NK-92 (cell line): ENCODE data around the gene PEAK3.

Source experiments
- DNase-seq: peaks from one replicate; lab custom pipeline; 2025; ENCODE audit not compliant: unreplicated experiment; lab: John Stamatoyannopoulos, UW

PEAK3 gene

DNA sequence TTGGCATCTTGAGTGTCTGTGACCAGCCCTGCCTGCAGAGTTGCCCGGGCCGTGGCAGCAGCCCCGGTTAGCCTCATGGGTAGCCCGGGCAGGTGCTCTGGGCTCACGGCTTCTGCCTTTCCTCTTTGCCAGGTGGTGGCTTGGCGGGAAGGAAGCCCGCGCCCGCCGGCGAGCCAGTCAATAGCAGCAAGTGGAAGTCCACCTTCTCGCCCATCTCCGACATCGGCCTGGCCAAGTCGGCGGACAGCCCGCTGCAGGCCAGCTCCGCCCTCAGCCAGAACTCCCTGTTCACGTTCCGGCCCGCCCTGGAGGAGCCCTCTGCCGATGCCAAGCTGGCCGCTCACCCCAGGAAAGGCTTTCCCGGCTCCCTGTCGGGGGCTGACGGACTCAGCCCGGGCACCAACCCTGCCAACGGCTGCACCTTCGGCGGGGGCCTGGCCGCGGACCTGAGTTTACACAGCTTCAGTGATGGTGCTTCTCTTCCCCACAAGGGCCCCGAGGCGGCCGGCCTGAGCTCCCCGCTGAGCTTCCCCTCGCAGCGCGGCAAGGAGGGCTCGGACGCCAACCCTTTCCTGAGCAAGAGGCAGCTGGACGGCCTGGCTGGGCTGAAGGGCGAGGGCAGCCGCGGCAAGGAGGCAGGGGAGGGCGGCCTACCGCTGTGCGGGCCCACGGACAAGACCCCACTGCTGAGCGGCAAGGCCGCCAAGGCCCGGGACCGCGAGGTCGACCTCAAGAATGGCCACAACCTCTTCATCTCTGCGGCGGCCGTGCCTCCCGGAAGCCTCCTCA, 55.7 kb downstream of the PEAK3 start:
- DNase-seq, result no peak

- DNase-seq, result no peak
These were observed 56.4 kb downstream of the PEAK3 start for GRCh38 chr19:2225415-2226050.

- DNase-seq, result no peak
These were observed 57.1 kb downstream of the PEAK3 start for GRCh38 chr19:2224754-2225349.
